GM12878 (cell line): ENCODE results near the gene KCND3. TPM values are rescaled to one million over a fixed set of nuclear protein-coding genes. Genes with fewer than 3 reads are reported as not detected.

Experiments used
- ATAC-seq: fragments of 200-7000 bp; cut with Tn5 transposase; 3 replicates; pipeline ENCODE4 v1.9.1; 2020; ENCODE audit warnings: mild to moderate bottlenecking, moderate library complexity
- BruUV-seq: library from RNA; stranded (reverse); fragments of 400-500 nt; replicated peaks from 2 replicates; lab custom pipeline; 2021; lab: Mats Ljungman, UMichigan
- CTCF ChIA-PET: fragments of 300-600 bp; sonication (Branson Sonifier 250); formaldehyde crosslinking; extraction: SDS; loops from one replicate; lab custom pipeline; 2021; ENCODE audit warnings: inconsistent platforms; lab: Yijun Ruan, JAX
- POLR2A ChIA-PET: fragments of 350-600 bp; formaldehyde crosslinking; extraction: SDS; loops from one replicate; lab custom pipeline; 2021; ENCODE audit warnings: inconsistent platforms; lab: Charles Lee
- RAD21 ChIA-PET: fragments of 300-600 bp; sonication (Branson Sonifier 250); formaldehyde crosslinking; loops from one replicate; lab custom pipeline; 2023; ENCODE audit warnings: antibody characterized with exemption; ENCODE audit not compliant: unreplicated experiment; lab: Charles Lee
- SMC1A ChIA-PET: fragments of 300-600 bp; sonication (Branson Sonifier 250); formaldehyde crosslinking; loops from one replicate; lab custom pipeline; 2023; ENCODE audit not compliant: unreplicated experiment, uncharacterized antibody; lab: Charles Lee
- DNase-seq: peaks from one replicate; pipeline ENCODE4 v3.0.0-alpha.2; 2011; ENCODE audit warnings: low read depth, low spot score
- FAIRE-seq: peaks from 3 replicates; lab custom pipeline; 2011; peaks lifted over from hg19 to GRCh38; lab: Jason Lieb, UNC
- H2AFZ ChIP-seq: 2 replicates; pipeline ENCODE4 v1.6.0; 2011; ENCODE audit warnings: low read depth, low read length, control low read depth; ENCODE audit not compliant: control insufficient read depth
- H3K27ac ChIP-seq: 2 replicates; pipeline ENCODE4 v1.5.1; 2011; ENCODE audit warnings: control low read depth; ENCODE audit not compliant: control insufficient read depth, insufficient read depth
- H3K27me3 ChIP-seq, 2 experiments: replicated peaks in 1 of 2; 2 replicates each; pipeline versions ENCODE4 v1.6.0 to v1.6.1; 2011; ENCODE audit warnings: low read length in 1 of 2; ENCODE audit not compliant: control insufficient read depth in 2 of 2, insufficient read depth in 2 of 2
- H3K36me3 ChIP-seq, 2 experiments: 2 replicates each; pipeline ENCODE4 v1.5.1; 2011; ENCODE audit warnings: low read length in 1 of 2; ENCODE audit not compliant: control insufficient read depth in 2 of 2, insufficient read depth in 2 of 2
- H3K4me1 ChIP-seq: 2 replicates; pipeline ENCODE4 v1.6.1; 2011; ENCODE audit warnings: mild to moderate bottlenecking, low read length, moderate library complexity, mixed read lengths; ENCODE audit not compliant: control insufficient read depth, insufficient read depth
- H3K4me2 ChIP-seq: 2 replicates; pipeline ENCODE4 v1.6.0; 2011; ENCODE audit warnings: control low read depth; ENCODE audit not compliant: control insufficient read depth, insufficient read depth
- H3K4me3 ChIP-seq: fragments of 200-600 bp; sonication (generic); 2 replicates; pipeline ENCODE4 v1.5.1; 2016
- H3K79me2 ChIP-seq: 2 replicates; pipeline ENCODE4 v1.6.0; 2011; ENCODE audit warnings: low read length; ENCODE audit not compliant: control insufficient read depth, insufficient read depth
- H3K9ac ChIP-seq: 2 replicates; pipeline ENCODE4 v1.8.0; 2011; ENCODE audit warnings: low read length, control low read depth, mixed read lengths; ENCODE audit not compliant: control insufficient read depth, insufficient read depth
- H3K9me3 ChIP-seq: replicated peaks from 3 replicates; pipeline ENCODE4 v1.5.1; 2011; ENCODE audit warnings: mild to moderate bottlenecking, low read length; ENCODE audit not compliant: control insufficient read depth, insufficient read depth
- H4K20me1 ChIP-seq: 2 replicates; pipeline ENCODE4 v1.6.0; 2011; ENCODE audit not compliant: control insufficient read depth, insufficient read depth
- IRF4 ChIP-seq: IDR thresholded peaks from 2 replicates; pipeline ENCODE4 v1.6.1; 2011; ENCODE audit warnings: low read depth, low read length
- NFYA ChIP-seq: IDR thresholded peaks from 2 replicates; pipeline ENCODE4 v1.6.1; 2011; ENCODE audit warnings: low read depth, mild to moderate bottlenecking, low read length, improper control_type of control experiment, borderline replicate concordance
- NR2C1 ChIP-seq: fragments of 450-650 bp; IDR thresholded peaks from 2 replicates; pipeline ENCODE4 v1.6.1; 2017; ENCODE audit warnings: antibody characterized with exemption, mild to moderate bottlenecking, moderate library complexity
- NRF1 ChIP-seq: conservative IDR thresholded peaks from 2 replicates; pipeline ENCODE4 v1.6.1; 2011; ENCODE audit warnings: mild to moderate bottlenecking, low read depth, low read length, improper control_type of control experiment
- SIN3A ChIP-seq: IDR thresholded peaks from 2 replicates; pipeline ENCODE4 v1.6.1; 2012; ENCODE audit warnings: low read depth, low read length, improper control_type of control experiment
- STAT1 ChIP-seq: fragments of 450-650 bp; conservative IDR thresholded peaks from 2 replicates; pipeline ENCODE4 v1.6.1; 2014; ENCODE audit warnings: antibody characterized with exemption, mild to moderate bottlenecking
- USF2 ChIP-seq: IDR thresholded peaks from 2 replicates; pipeline ENCODE4 v1.6.1; 2011; ENCODE audit warnings: low read depth, low read length, improper control_type of control experiment, borderline replicate concordance
- ZNF592 ChIP-seq: fragments of 450-650 bp; IDR thresholded peaks from 2 replicates; pipeline ENCODE4 v1.6.1; 2017; ENCODE audit warnings: mild to moderate bottlenecking, moderate library complexity
- WGBS: methylation state at CpG from one replicate; pipeline ENCODE4 v1.1.6; 2016; ENCODE audit warnings: low lambda C conversion rate; ENCODE audit not compliant: insufficient replicate concordance, insufficient coverage; ENCODE audit errors: missing lambda C conversion rate; 5-methylcytosine and 5-hydroxymethylcytosine counted together
- in situ Hi-C: fragments of 300-500 bp; cut with MboI; formaldehyde crosslinking; loops from 9 replicates; pipeline ENCODE4 v1.14.3; 2018; ENCODE audit warnings: mixed read lengths
- intact Hi-C: fragments of 100-400 bp; cut with micrococcal nuclease; formaldehyde crosslinking; loops from one replicate; pipeline ENCODE4 v1.14.2; 2022; ENCODE audit not compliant: unreplicated experiment
- polyA plus RNA-seq, 11 experiments: library from polyadenylated mRNA; depleted of rRNA in 4 of 11; unstranded in 6 of 11; stranded (reverse) in 5 of 11; fragments of >200 nt; fragmentation: Nextera tagmentation in 4 of 11; fragmentation: Illumina TruSeq in 1 of 11; extraction: Ambion mirVana in 4 of 11; extraction: Trizol in 1 of 11; gene quantifications; 1 replicate in 1 of 11; 2 replicates in 10 of 11; pipeline versions ENCODE4 v1.2.1 to v1.2.3, GENCODE V29; 2011 to 2016; ENCODE audit warnings: inconsistent platforms in 2 of 11, missing spikeins in 2 of 11, low read depth in 1 of 11
- total RNA-seq, 4 experiments: library from RNA; depleted of rRNA in 3 of 4; stranded (reverse); fragments of >200 nt in 3 of 4; fragmentation: Illumina TruSeq in 1 of 4; extraction: Trizol in 1 of 4; gene quantifications; 2 replicates each; pipeline versions ENCODE4 v1.2.1 to v1.2.3, GENCODE V29; 2013 to 2021

KCND3 gene
- total and polyA plus RNA-seq, 10 of the 15 experiments (the other 5 are each of a cell fraction or from before 2014, with no cell fraction given): 0.02 TPM; not detected in 9

- POLR2A ChIA-PET: no interaction called here
- ATAC-seq: no peak
Measured at GRCh38 chr1:111827946-111828345, 161.5 kb downstream of the KCND3 start.

More at GRCh38 chr1:111827946-111828345, 161.5 kb downstream of the KCND3 start:
- FAIRE-seq (no peak), DNase-seq (no peak)
- BruUV-seq: no TSS peak
- Histone ChIP-seq H3K27me3 (peaks cover 0 to 4% of the 10 kb centered on the region in 2 experiments; a peak in 3 of 4 replicates), H3K79me2 (no peaks in the 10 kb centered on the region), H3K4me2 (no peak overlapping the region), H3K9me3 (no peaks in the 10 kb centered on the region), H2AFZ (no peak overlapping the region), H3K36me3 (no peaks in the 10 kb centered on the region), H3K9ac (no peak overlapping the region), H3K4me3 (no peak overlapping the region), H3K27ac (no peak overlapping the region), H3K4me1 (no peaks in the 10 kb centered on the region), H4K20me1 (no peaks in the 10 kb centered on the region)
- intact Hi-C loops: no loop called here
- in situ Hi-C loops: no loop called here
- ChIA-PET RAD21 (no interaction called here), SMC1A (no interaction called here), CTCF (no interaction called here)
- WGBS: 16% methylated on average over 6 of the region's 6 CpGs
- TF ChIP-seq NR2C1 (no peak), USF2 (no peak), NRF1 (no peak), ZNF592 (no peak), NFYA (no peak), IRF4 (no peak), STAT1 (no peak), SIN3A (no peak)
